ENCODE data around the gene CA11.

Gene CA11

DNA sequence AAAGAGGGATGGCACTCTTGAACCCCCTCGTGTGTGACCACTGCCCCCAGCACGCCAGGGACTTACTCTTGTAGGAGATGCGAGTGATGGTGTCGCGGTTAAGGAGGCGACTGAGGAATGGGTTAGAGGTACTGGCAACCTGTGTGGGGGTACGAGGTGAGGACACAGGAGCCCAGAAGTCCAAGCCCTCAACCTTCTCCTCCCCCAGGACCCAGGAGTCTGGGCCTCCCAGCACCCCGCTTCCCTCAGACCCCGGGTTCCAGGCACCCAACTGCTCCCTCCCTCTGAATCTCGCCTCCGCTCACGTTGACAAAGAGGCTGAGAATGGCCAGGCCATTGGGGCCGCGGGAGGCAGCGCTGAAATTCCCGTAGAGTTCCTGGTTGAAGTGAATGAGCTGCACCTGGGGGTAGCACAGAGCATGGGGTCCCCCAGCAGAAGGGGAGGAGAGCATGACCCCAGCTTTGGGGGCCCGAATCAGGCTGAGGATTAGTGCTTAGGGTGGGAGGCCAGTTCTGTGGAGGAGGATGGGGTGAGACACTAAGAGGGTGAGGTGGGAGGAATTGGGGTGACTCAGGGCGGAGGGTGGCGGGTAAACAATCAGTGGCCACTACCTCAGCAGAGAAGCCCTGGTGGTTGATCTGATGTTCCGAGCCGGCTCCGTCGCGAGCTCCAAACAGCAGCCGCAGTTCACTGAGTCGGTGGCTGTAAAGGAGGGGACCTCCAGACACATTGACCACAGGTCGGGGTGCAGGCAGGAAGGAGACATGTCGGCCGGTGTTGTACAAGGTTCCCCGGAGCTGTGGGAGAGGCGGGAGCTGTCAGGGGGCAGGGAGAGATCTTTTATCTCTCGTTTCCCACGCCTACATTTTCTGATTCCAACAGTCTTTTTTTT, 6.3 kb downstream of the CA11 start:
- TF ChIP-seq CTCF (IDR thresholded peaks at IDR 0.05; ENCODE audit: extremely low read depth, missing control alignments): no peak
- no peak for DNase-seq (ENCODE audit: low spot score)

- no peak for DNase-seq (ENCODE audit: low spot score)
- no peak for TF ChIP-seq CTCF (IDR thresholded peaks at IDR 0.05; ENCODE audit: extremely low read depth, missing control alignments)
These were observed 7.1 kb downstream of the CA11 start for GRCh38 chr19:48638831-48639381.

GRCh38 chr19:48637948-48638830, 7.8 kb downstream of the CA11 start:
- peak; percentile 86 for DNase-seq (ENCODE audit: low spot score)
- TF ChIP-seq CTCF (IDR thresholded peaks at IDR 0.05; ENCODE audit: extremely low read depth, missing control alignments): no peak

DNA sequence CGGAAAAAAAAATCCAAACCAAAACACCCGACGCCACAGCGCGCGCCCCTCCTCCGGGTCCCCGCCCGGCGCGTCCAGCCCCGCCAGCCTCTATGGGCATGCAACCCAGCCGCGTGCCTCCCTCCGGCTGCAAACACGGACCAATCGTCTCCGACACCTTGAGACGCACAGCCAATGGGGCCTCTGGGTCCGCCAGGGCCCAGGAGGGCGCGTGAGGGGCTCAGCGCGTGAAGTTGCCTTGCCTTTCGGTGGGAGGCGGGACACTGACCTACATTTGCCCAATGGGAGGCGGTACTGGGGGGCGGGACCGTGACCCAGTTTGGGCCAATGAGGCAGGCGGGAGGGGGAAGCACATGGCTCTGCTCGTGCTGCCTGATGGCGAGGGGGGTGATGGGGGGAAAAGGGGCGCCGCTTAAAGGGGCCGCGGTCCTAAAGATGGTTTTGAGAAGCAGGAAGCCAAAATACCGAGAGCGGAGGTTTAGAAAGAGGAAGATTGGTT, 8.5 kb downstream of the CA11 start:
- DNase-seq (ENCODE audit: low spot score): peak; percentile 95
- TF ChIP-seq CTCF (IDR thresholded peaks at IDR 0.05; ENCODE audit: extremely low read depth, missing control alignments): no peak

- no peak for TF ChIP-seq CTCF (IDR thresholded peaks at IDR 0.05; ENCODE audit: extremely low read depth, missing control alignments)
- no peak for DNase-seq (ENCODE audit: low spot score)
These were observed 9.0 kb downstream of the CA11 start, which contains the start of gene DBP for GRCh38 chr19:48636859-48637448. Gene DBP, minus strand, starts transcription at chr19:48637379. Its CDS starts 385 bp downstream, at chr19:48636994.

GRCh38 chr19:48635966-48636858, 9.8 kb downstream of the CA11 start:
- no peak for TF ChIP-seq CTCF (IDR thresholded peaks at IDR 0.05; ENCODE audit: extremely low read depth, missing control alignments)
- no peak for DNase-seq (ENCODE audit: low spot score)
